Measurements from ENCODE around the gene VIT.

- TF ChIP-seq, protein P1, sequence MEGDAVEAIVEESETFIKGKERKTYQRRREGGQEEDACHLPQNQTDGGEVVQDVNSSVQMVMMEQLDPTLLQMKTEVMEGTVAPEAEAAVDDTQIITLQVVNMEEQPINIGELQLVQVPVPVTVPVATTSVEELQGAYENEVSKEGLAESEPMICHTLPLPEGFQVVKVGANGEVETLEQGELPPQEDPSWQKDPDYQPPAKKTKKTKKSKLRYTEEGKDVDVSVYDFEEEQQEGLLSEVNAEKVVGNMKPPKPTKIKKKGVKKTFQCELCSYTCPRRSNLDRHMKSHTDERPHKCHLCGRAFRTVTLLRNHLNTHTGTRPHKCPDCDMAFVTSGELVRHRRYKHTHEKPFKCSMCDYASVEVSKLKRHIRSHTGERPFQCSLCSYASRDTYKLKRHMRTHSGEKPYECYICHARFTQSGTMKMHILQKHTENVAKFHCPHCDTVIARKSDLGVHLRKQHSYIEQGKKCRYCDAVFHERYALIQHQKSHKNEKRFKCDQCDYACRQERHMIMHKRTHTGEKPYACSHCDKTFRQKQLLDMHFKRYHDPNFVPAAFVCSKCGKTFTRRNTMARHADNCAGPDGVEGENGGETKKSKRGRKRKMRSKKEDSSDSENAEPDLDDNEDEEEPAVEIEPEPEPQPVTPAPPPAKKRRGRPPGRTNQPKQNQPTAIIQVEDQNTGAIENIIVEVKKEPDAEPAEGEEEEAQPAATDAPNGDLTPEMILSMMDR (IDR thresholded peaks at IDR 0.05) = no peak
- no peak for TF ChIP-seq EZH2 (IDR thresholded peaks at IDR 0.05)
- no peak for TF ChIP-seq EZH2phosphoT487 (IDR thresholded peaks at IDR 0.05)
Observed at GRCh38 chr2:36753706-36754221, 57.3 kb downstream of the VIT start.
